GM21447 (cell line): ENCODE results near the gene FCHO1.
A peak's percentile ranks its signal among the peaks of the same experiment; 100 is the strongest.
"Not testable (repeated sequence)": the region's sequence is repeated elsewhere in the genome, so short reads cannot be mapped to it uniquely, and the experiment has no call there.

Experiments
- ATAC-seq: cut with Tn5 transposase; IDR thresholded peaks from one replicate; pipeline ENCODE4 v1.9.1; 2021; ENCODE audit not compliant: unreplicated experiment

Gene FCHO1

DNA sequence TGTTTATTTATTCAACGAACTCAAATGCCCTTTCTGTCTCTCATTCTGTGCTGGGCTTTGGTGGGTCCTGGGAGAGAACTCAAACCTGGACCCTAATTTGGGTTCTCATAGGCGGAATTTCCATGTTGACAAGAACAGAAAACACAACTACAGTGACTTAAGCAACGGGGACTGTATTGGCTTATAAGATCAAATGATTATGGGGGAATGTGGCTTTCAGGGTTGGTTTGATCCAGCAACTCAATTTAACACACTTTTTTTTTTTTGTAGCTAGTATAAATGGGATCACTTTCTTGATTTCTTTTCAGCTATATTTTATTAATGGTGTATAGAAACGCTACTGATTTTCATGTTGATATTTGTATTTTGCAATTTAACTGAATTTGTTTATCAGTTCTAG lies 9.9 kb downstream of the FCHO1 start:
- ATAC-seq: no peak

GRCh38 chr19:17762505-17763229 lies 11.4 kb downstream of the FCHO1 start:
- ATAC-seq: no peak

DNA sequence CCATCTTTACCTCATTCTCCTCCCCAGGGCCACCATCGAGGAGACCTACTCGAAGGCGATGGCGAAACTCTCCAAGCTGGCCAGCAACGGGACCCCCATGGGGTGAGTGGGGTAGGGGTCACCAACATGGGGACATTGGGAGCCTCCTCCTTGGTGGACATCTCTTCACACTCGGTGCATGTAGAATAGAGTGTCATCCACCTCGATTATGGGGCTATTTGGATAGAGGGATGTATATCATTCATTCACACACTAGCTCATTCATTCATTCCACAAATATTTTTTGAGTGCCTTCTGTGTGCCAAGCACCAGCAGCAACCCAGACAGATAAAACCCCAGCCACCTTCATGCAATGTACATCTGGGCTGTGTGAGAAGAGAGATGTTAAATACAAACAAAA lies 13.1 kb downstream of the FCHO1 start:
- ATAC-seq: no peak

DNA sequence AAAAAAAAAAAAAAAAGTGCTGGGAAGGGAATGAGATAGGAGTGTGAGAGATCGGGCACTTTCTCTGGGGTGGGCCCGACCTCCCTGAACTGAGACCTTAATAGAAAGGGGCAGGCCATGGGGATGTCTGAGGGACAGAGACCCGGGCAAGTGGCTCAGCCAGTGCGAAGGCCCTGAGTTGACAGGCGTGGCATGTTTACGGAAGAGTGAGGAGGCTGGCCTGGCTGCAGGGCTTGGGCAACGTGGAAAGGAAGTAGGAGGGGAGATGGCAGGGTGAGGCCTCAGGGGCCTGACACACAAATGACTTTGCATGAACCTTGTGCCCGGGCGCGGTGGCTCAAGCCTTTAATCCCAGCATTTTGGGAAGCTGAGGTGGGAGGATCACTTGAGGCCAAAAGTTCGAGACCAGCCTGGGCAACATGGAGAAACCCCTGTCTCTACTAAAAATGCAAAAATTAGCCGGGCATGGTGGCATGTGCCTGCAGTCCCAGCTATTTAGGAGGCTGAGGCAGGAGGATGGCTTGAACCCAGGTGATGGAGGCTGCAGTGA lies 13.9 kb downstream of the FCHO1 start:
- no peak for ATAC-seq

GRCh38 chr19:17766543-17767131 lies 15.4 kb downstream of the FCHO1 start:
- ATAC-seq: no peak

DNA sequence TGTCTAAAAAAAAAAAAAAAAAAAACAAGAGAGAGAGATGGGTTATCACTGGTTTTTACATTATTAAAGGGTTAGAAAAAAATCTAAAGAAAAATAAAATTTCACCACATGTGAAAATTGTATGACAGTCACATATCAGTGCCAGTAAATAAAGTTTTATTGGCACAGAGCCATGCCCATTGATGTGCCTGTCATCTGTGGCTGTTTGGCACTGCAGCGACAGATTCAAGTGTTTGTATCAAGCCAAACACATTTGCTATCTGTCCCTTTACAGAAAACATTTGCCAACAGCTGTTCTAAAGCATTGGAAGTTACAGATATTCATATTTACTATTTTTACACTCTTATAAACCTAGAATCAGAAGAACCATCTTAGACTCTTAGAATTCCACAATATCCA lies 16.3 kb downstream of the FCHO1 start:
- ATAC-seq: no peak

GRCh38 chr19:17770613-17771012 lies 19.3 kb downstream of the FCHO1 start:
- ATAC-seq: no peak

DNA sequence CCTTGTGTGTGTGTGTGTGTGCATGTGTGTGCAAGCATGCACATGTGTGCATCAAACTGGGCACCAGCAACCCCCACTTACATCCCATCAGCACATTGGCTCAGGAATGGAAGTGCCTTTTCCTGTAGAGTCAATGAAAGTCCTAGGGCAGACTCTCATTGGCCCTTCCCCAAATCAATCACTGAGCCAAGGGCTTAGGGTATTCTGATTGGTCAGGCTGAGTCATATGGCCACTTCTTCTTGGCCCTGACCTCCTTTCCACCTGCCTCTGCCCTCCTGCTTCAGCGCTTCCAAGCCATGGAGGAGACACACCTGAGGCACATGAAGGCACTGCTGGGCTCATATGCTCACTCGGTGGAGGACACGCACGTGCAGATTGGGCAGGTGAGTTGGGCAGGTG lies 20.9 kb downstream of the FCHO1 start:
- ATAC-seq: no peak

DNA sequence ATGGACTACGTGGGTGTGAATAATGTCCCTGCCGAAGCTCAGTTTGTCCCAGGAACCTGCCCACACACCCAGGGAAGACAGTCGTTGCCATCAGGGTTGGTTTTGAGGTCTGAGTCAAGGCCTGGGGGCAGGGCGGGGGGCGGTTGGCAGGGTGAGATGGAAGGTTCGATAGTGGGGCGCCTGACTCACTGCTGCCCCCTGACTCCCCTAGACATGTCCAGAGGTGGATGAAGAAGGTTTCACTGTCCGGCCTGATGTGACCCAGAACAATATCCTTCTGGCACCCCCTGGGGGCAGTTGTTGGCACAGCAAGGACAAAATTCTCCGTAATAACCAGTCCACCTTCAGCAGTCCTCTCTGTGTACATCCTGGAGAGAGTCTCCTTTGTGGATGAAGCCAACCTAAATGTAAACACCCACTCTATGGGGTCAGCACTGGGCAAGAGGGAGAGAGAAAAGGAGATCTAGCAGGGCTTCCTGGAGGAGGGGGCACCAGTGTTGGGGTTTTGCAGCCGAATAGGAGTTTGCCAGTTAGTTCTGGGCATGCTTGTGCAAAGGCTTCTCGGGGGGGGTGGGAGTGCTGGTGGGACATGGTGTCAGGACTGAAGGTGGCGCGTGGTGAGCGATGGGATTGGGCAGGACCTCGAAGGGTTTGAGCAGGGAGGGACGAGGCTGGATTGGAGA lies 24.1 kb downstream of the FCHO1 start:
- no peak for ATAC-seq

GRCh38 chr19:17775991-17776803 lies 24.9 kb downstream of the FCHO1 start:
- peak; percentile 69 for ATAC-seq

GRCh38 chr19:17777840-17778239 lies 26.6 kb downstream of the FCHO1 start:
- ATAC-seq: not testable (repeated sequence)

DNA sequence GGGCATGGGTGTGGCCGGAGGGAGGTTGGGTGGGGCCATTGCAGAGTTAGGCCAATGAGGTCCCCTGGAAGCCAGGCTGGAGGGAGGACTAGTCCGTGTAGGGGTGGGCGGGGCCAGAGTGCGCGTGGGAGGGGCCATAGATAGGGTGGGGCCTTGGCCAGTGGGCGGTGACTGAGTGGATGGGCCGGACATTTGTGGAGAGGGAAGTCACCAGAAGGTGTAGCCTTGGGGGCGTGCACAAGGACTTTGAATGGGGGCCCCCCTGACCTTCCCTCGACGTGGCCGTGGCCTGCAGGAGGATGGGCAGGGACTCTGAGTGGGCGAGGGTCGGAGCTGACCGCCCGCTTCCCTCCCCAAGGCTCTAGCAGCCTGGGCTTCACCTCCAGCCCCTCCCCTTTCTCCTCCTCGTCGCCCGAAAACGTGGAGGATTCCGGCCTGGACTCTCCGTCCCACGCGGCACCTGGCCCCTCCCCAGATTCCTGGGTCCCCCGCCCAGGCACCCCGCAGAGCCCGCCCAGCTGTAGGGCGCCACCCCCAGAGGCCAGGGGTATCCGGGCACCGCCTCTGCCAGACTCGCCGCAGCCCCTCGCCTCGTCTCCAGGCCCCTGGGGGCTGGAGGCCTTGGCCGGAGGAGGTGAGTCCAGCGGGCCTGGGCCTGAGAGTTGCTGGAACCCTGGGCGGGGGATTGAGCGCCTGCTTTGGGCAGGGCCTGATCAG lies 27.1 kb downstream of the FCHO1 start:
- ATAC-seq: no peak

DNA sequence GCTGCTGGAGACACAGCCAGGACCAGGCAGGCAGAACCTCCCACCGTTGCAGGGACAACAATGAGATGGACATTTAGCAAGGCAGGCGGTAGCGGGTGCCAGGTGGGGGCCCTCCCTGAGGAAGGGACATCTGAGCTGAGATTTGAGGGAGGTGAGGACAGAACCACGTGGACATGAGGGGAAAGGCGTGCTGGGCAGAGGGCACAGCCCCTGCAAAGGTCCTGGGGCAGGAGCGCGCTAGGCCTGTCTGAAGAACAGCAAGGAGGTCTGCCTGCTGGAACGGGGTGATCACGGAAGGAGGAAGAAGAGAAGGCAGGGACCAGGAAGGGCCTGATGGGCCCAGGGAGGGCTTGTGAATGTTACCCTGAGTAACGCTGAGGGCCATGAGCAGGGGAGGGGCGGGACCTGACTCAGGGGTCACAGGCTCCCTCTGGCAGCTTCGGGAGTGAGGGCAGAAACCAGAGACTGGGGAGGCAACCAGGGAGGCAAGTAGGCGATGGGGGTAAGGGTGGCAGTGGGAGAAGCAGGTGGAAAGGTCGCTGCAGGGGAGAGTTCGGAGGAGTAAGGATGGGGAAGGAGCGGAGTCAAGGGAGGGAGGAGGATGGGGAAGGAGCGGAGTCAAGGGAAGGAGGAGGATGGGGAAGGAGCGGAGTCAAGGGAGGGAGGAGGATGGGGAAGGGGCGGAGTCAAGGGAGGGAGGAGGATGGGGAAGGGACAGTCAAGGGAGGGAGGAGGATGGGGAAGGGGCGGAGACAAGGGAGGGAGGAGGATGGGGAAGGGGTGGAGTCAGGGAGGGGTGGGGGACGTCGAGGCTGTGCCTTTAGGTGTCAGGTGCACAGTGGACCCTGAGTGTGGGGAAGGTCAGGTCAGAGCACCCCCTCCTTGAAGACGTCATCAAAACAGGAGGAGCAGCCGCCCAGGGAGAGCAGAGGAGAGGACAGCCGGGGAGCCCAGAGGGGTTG lies 28.0 kb downstream of the FCHO1 start:
- ATAC-seq: no peak

GRCh38 chr19:17780781-17781180 lies 29.5 kb downstream of the FCHO1 start:
- no peak for ATAC-seq

DNA sequence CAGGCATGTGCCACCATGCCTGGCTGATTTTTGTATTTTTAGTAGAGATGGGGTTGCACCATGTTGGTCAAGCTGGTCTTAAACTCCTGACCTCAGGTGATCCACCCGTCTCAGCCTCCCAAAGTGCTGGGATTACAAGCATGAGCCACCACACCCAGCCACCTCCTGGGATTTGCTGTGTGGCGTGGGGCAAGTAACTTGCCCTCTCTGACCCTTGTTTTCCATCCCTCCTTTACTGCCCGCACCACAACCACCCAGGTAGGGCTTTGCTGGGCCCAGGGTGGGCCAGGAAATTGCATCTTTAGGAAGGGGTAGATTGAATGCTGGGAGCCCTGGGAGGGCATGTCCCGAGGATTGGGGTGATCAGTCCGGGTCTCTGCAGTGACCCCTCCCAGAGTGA lies 32.4 kb downstream of the FCHO1 start:
- ATAC-seq: not testable (repeated sequence)

- ATAC-seq: no peak
These were observed 33.1 kb downstream of the FCHO1 start for GRCh38 chr19:17784201-17785008.

DNA sequence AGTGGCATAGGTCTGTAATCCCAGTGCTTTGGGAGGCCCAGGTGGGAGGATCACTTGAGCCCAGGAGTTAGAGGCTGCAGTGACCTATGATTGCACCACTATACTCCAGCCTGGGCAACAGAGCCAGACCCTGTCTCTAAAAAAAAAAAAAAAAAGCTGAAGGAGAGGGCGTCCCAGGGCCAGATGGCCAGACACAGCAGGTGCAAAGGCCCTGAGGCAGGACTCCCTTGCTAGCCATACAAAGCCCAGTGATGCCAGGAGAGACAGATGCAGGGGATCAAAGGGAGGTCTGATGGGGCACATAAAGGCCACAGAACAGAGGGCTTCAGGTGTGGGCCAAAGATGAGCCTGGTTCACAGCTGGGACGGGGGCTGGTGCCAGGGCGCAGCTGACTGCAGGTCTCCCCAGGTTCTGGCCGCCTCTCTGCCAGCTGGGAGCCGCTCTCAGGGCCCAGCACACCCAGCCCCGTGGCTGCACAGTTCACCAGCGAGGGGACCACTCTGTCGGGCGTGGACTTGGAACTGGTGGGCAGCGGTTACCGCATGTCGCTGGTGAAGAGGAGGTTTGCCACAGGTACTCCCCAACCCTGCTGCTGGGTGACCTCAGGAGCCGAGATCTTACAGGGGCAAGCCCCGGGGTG lies 36.1 kb downstream of the FCHO1 start:
- ATAC-seq: no peak

DNA sequence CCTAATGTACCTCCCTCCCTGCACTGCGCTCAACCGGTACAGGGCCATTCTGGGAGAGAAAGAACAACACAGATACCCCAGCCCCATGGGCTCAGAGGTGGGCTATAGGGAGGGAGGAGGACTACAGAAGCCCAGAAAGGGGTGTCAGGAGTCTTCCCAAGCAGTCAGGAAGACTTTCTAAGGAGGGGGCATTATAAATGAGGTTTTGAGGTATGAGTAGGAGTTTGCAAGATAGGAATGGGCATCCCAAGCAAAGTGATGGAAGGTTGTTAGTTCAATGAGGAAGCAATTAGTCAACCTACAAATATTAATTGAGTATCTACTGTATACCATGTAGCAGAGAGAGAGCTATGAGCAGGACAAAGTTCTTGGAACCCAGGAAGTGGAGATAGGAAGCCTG lies 37.4 kb downstream of the FCHO1 start:
- no peak for ATAC-seq
